Measurements from ENCODE around the gene VOPP1. TPM values are rescaled to one million over a fixed set of nuclear protein-coding genes. Genes with fewer than 3 reads are reported as not detected.

Gene VOPP1
- total and polyA plus RNA-seq, 11 donors, result 9.9 to 58.0 (median 22.9) TPM

DNA sequence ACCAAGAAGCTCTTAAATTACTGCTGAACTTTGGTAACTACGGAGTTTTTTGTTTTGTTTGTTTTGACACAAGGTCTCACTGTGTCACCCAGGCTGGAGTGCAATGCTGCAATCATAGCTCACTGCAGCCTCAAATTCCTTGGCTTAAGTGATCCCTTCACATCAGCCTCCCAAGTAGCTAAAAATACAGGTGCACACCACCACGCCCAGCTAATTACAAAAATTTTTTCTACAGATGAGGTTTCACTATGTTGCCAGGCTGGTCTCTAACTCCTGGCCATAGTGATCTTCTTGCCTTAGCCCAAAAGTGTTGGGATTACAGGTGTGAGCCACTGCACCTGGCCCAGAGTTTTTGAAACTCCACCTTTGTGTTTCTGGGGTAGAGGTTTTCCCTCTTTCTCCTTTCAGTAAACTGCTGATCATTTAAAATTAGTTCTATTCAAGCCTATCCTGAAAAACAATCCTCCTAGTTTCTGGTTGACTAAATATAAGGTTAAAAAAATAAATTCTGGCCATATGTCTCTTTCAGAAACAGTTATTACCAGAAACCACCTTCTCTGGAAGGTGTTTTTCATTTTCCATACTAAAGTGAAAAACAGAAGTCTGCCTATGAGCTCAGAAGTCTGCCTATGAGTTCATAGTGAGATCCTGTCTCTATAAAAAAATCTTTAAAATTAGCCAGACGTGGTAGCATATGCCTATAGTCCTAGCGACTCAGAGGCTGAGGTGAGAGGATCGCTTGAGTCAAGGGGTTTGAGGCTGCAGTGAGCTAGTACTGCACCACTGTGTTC is 63.9 kb downstream of the VOPP1 start:
- TF ChIP-seq POLR2A (IDR thresholded peaks at IDR 0.05), result no peak
- TF ChIP-seq, protein P1, sequence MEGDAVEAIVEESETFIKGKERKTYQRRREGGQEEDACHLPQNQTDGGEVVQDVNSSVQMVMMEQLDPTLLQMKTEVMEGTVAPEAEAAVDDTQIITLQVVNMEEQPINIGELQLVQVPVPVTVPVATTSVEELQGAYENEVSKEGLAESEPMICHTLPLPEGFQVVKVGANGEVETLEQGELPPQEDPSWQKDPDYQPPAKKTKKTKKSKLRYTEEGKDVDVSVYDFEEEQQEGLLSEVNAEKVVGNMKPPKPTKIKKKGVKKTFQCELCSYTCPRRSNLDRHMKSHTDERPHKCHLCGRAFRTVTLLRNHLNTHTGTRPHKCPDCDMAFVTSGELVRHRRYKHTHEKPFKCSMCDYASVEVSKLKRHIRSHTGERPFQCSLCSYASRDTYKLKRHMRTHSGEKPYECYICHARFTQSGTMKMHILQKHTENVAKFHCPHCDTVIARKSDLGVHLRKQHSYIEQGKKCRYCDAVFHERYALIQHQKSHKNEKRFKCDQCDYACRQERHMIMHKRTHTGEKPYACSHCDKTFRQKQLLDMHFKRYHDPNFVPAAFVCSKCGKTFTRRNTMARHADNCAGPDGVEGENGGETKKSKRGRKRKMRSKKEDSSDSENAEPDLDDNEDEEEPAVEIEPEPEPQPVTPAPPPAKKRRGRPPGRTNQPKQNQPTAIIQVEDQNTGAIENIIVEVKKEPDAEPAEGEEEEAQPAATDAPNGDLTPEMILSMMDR (IDR thresholded peaks at IDR 0.05), result no peak
- intact Hi-C loops (cut with DNase I), result loop anchor here in 1 of 10 donors (10.0 kb wide), 1 partner anchor 66 kb away; the partner anchor contains the start of gene VOPP1
- Histone ChIP-seq H3K4me1 (peaks cover 0 to 27% (median 7%) of the 10 kb centered on the region in 12 donors), H3K27me3 (no peaks in the 10 kb centered on the region), H3K36me3 (peaks cover 0 to 15% (median 0%) of the 10 kb centered on the region in 9 donors), H3K27ac (no peak overlapping the region), H3K9me3 (no peaks in the 10 kb centered on the region), H3K4me3 (no peak overlapping the region)
- 93 to 98% (median 97%) methylated on average over 5 of the region's 5 CpGs for WGBS, 4 donors
- DNase-seq, result no peak
- ATAC-seq, result no peak

DNA sequence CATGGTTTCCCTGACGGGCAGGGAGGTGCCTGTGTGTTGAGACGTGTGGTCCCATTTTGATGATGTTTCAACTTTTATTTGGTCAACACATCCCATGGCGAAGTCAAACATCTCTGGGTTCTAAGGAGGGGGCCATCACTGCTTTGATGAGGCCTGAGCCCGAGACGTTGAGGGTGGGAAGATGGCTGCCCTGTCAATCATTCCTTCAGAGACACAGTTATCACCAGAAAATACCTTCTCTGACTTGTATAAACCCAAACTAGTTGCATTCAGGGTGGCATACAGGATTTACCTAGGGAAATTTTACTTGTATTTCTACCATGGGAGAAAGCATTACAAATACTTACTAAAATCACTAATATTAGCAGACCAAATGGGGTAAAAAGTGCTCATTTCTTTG is 64.6 kb downstream of the VOPP1 start:
- no peaks in the 10 kb centered on the region for H3K27me3 ChIP-seq
- WGBS, 4 donors, result 94 to 98% (median 96%) methylated on average over 5 of the region's 5 CpGs
- no peak for ATAC-seq
- no peak for TF ChIP-seq POLR2A (IDR thresholded peaks at IDR 0.05)
- TF ChIP-seq, protein P1 (IDR thresholded peaks at IDR 0.05), result no peak
- no peak overlapping the region for H3K27ac ChIP-seq
- intact Hi-C loops (cut with DNase I), result loop anchor here in 1 of 10 donors (10.0 kb wide), 1 partner anchor 67 kb away; the partner anchor contains the start of gene VOPP1
- H3K9me3 ChIP-seq, result no peaks in the 10 kb centered on the region
- H3K4me1 ChIP-seq, result peaks cover 0 to 27% (median 11%) of the 10 kb centered on the region in 12 donors
- H3K36me3 ChIP-seq, result peaks cover 0 to 8% (median 0%) of the 10 kb centered on the region in 9 donors
- no peak for DNase-seq
- H3K4me3 ChIP-seq, result no peak overlapping the region

DNA sequence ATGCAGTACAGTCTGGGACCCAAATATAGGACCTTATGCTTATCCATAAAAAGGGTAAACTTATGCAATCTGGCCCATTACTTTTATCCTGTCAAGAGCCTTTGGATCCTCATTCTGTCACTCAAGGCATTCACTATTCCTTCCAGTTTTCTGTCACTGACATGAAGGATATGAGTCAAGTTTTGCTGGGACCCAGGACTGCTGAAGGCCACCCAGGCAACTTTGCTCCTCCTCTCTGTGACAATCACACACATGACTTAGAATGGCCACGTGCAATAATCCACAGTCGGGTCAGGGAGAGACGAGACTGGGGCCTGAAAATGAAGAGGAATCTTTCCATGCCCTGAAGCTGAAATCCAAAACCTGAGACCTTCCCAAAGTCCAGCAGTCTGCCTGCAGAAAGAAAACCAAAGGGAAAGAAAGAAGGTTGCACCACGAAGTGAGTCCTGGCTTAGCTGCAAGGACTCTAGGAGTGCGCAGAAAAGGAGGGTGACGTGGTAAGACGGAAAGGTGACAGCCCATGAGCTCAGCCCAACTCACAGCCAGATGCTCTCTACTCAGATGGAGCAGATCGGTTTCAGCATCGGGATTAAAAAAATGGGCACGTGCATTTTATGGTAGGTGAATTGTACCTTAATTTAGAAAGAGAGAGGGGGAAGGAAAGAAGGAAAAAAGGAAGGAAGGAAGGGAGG is 67.2 kb downstream of the VOPP1 start:
- intact Hi-C loops (cut with DNase I), result loop anchor here in 1 of 10 donors (10.0 kb wide), 1 partner anchor 70 kb away; the partner anchor contains the start of gene VOPP1
- Histone ChIP-seq H3K4me3 (no peak overlapping the region), H3K27me3 (no peaks in the 10 kb centered on the region), H3K4me1 (peaks cover 0 to 43% (median 22%) of the 10 kb centered on the region in 12 donors), H3K27ac (no peak overlapping the region), H3K9me3 (no peaks in the 10 kb centered on the region), H3K36me3 (peaks cover 0 to 4% (median 0%) of the 10 kb centered on the region in 9 donors)
- 88 to 95% (median 92%) methylated on average over 10 of the region's 10 CpGs for WGBS, 4 donors
- TF ChIP-seq POLR2A (IDR thresholded peaks at IDR 0.05), result no peak
- TF ChIP-seq, protein P1 (IDR thresholded peaks at IDR 0.05), result no peak
- ATAC-seq (no peak), DNase-seq (no peak)
